Mammary epithelial cell (primary cell): ENCODE results near the gene NEO1.

Source experiments
- EZH2 ChIP-seq: IDR thresholded peaks from 2 replicates; pipeline ENCODE4 v1.6.1; 2012; ENCODE audit warnings: low read length, inconsistent platforms, borderline replicate concordance
- TF ChIP-seq, protein P1 (sequence below), 2 donors: IDR thresholded peaks in 1 of 2; conservative IDR thresholded peaks in 1 of 2; 2 replicates each; pipeline ENCODE4 v1.5.1; 2011 to 2012; ENCODE audit warnings: inconsistent platforms in 2 of 2, low read length in 2 of 2, mild to moderate bottlenecking in 2 of 2, control low read depth in 1 of 2, low read depth in 1 of 2; ENCODE audit not compliant: insufficient read depth in 1 of 2; ENCODE audit errors: extremely low read depth in 1 of 2

- TF ChIP-seq, protein P1, sequence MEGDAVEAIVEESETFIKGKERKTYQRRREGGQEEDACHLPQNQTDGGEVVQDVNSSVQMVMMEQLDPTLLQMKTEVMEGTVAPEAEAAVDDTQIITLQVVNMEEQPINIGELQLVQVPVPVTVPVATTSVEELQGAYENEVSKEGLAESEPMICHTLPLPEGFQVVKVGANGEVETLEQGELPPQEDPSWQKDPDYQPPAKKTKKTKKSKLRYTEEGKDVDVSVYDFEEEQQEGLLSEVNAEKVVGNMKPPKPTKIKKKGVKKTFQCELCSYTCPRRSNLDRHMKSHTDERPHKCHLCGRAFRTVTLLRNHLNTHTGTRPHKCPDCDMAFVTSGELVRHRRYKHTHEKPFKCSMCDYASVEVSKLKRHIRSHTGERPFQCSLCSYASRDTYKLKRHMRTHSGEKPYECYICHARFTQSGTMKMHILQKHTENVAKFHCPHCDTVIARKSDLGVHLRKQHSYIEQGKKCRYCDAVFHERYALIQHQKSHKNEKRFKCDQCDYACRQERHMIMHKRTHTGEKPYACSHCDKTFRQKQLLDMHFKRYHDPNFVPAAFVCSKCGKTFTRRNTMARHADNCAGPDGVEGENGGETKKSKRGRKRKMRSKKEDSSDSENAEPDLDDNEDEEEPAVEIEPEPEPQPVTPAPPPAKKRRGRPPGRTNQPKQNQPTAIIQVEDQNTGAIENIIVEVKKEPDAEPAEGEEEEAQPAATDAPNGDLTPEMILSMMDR (conservative IDR thresholded peaks at IDR 0.05 in 1 of 2, IDR thresholded peaks at IDR 0.05 in 1 of 2; ENCODE audit: extremely low read depth in 1 of 2, insufficient read depth in 1 of 2, low read depth in 1 of 2, low read length in 2 of 2), result no peak
- no peak for TF ChIP-seq EZH2
Measured at GRCh38 chr15:73284090-73284716, 231.9 kb downstream of the NEO1 start.
